Stimulated activated naive CD8-positive, alpha-beta T cell treated with anti-CD3 and anti-CD28 coated beads, Interleukin-15, amount 100 ng/mL, for 72 hours (primary cell): ENCODE results near the gene ATXN10.
"Not testable (repeated sequence)": the region's sequence is repeated elsewhere in the genome, so short reads cannot be mapped to it uniquely, and the experiment has no call there.

Experiments used
- ATAC-seq: fragments of 150-1000 bp; cut with Tn5 transposase; 2 replicates; pipeline ENCODE4 v1.10.0; 2021; ENCODE audit warnings: mild to moderate bottlenecking, moderate library complexity
- DNase-seq, 2 donors: peaks; one replicate each; pipeline ENCODE4 v3.0.0; 2021 to 2022
- H3K27ac Mint-ChIP-seq, 2 donors: one replicate each; pipeline ENCODE4 v1.8.0; 2022; ENCODE audit warnings: mild to moderate bottlenecking in 2 of 2, mixed read lengths in 2 of 2, moderate library complexity in 2 of 2
- H3K27me3 Mint-ChIP-seq: one replicate; pipeline ENCODE4 v1.8.0; 2022; ENCODE audit warnings: mixed read lengths
- H3K4me1 Mint-ChIP-seq: one replicate; pipeline ENCODE4 v1.8.0; 2022; ENCODE audit warnings: mild to moderate bottlenecking, mixed read lengths
- H3K4me3 Mint-ChIP-seq, 2 donors: one replicate each; pipeline ENCODE4 v1.8.0; 2022; ENCODE audit warnings: mild to moderate bottlenecking in 2 of 2, mixed read lengths in 2 of 2, moderate library complexity in 1 of 2
- H3K9me3 Mint-ChIP-seq, 2 donors: one replicate each; pipeline ENCODE4 v1.8.0; 2022; ENCODE audit warnings: mixed read lengths in 2 of 2

Gene ATXN10

DNA sequence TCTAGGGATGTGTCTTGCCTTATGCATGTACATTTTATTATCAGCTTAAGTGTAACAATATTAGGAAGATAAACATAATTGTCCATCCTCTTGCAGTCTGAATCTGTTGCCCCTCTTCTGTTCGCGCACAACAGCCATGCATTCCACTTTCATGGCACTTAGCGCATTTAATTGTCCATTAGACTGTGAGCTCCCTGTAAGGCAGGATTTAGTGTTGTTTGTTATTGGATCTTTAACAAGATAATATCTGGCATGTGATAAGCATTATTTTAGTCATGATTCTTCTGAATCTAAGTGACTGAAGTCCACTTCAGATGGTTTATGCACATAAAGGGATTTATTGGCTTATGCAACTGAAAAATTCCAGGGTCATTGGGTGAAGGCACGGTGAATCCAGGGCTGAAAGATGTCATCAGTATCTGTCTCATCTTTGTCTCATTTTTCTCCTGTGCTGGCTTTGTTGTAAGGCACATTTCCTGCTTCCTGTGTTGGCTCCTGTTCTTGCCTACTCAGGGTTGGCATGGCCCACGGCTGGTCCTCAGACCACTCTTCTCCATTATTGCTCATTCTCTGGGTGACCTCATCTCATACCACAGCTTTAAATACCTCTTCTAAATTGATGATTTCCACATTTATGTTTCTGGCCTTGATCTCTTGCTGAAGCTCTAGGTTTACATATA lies 37.6 kb downstream of the ATXN10 start:
- Mint-ChIP-seq H3K27me3 (no peaks in the 10 kb centered on the region), H3K4me3 (no peak overlapping the region), H3K27ac (peak overlapping the region in 1 of 2 donors; percentile 83), H3K9me3 (no peaks in the 10 kb centered on the region), H3K4me1 (peaks cover 19% of the 10 kb centered on the region)
- peak; percentile 64 for ATAC-seq
- DNase-seq = no peak

DNA sequence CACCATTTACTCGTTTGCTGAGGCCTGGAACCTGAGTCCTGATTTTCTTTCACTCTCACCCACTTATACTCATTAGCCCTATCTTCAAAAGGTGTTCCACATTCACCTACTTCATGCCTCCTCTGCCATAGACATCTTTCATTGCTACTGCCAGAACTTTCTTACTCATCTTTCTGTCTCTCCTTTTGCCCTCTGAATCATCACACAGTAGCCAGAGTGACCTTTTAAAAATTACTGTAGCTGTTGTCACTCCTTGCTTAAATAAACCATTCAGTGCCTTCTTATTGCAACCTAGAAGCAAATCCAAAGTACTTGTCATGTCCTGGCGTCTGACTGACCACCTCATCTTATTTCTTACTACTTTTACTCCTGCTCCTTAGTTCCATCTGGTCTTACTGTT lies 38.2 kb downstream of the ATXN10 start:
- no peaks in the 10 kb centered on the region for H3K27me3 Mint-ChIP-seq
- peaks cover 19% of the 10 kb centered on the region for H3K4me1 Mint-ChIP-seq
- no peak overlapping the region for H3K4me3 Mint-ChIP-seq
- DNase-seq (no peak), ATAC-seq (no peak)
- peak overlapping the region in 1 of 2 donors; percentile 0 for H3K27ac Mint-ChIP-seq
- H3K9me3 Mint-ChIP-seq = no peaks in the 10 kb centered on the region

DNA sequence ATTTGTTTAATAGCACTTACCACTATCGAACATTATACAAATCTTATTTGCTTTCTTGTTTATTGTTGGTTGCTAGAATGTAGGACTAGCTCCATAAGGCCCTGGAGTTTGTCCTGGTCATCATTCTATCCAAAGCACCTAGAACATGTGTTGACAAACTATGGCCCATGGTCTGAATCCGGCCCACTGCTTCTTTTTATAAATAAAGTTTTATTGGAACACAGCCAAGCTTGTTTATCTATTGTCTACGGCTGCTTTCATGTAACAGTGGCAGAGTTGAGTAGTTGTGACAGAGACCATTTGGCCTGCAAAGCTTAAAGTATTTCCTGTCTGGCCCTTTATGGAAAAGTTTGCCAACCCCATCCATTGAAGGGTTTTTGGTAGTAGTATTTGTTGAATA lies 38.8 kb downstream of the ATXN10 start:
- Mint-ChIP-seq H3K9me3 (no peaks in the 10 kb centered on the region), H3K4me3 (no peak overlapping the region), H3K27ac (no peak overlapping the region), H3K4me1 (peaks cover 19% of the 10 kb centered on the region), H3K27me3 (no peaks in the 10 kb centered on the region)
- DNase-seq = no peak
- no peak for ATAC-seq

DNA sequence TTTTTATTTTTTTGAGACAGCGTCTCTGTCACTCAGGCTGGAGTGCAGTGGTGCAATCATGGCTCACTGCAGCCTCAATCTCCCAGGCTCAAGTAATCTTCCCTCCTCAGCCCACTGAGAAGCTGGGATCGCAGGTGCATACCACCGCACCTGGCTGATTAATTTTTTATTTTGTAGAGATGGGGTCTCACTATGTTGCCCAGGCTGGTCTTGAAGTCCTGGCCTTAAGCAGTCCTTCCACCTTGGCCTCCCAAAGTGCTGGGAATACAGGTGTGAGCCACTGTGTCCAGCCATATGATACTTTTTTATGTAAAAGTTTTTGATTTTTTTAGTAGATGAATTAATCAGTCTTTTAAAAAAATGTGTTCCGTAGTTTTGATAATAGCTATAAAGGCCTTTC lies 42.8 kb downstream of the ATXN10 start:
- not testable (repeated sequence) for ATAC-seq, H3K9me3 Mint-ChIP-seq, DNase-seq, H3K4me3 Mint-ChIP-seq, H3K27me3 Mint-ChIP-seq, H3K27ac Mint-ChIP-seq, H3K4me1 Mint-ChIP-seq

DNA sequence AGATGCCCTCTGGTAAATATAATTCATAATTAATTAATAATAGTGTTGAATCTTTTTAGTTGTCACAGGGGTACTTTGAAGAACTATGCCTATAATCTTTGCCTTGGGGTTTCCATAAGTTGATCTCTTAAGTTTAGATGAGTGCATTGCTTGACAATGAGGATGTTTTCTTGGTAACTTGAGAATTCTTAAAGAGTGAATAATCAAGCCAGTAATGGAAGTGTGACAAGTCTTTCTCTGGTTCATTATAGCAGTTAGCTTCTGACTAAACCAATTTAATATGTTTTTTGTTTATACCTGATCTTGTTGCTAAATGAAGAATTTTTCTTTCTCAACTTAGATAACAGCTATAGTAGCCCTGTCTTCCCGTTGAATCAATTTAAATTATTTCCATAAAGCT lies 46.2 kb downstream of the ATXN10 start:
- Mint-ChIP-seq H3K27me3 (no peaks in the 10 kb centered on the region), H3K4me3 (no peak overlapping the region), H3K27ac (no peak overlapping the region), H3K4me1 (peaks cover 5% of the 10 kb centered on the region), H3K9me3 (no peaks in the 10 kb centered on the region)
- no peak for DNase-seq
- no peak for ATAC-seq

DNA sequence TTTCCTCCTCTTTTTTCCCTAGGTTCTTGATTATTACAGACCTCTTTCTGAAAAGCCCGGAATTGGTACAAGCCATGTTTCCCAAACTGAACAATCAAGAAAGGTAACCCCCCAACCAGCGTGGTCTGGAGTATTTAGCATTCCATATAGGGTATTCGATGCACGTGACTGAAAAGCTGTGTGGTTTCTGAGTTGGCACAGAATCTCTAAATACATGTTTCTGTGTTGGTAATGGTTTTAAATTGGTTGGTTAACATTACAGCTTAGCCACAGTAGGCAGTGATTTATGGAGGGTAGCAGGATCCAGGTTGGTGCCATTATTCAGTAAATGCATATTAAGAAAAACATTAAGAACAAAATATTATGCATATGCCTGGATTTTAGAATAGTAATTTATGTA lies 46.8 kb downstream of the ATXN10 start:
- ATAC-seq (no peak), DNase-seq (no peak)
- Mint-ChIP-seq H3K27me3 (no peaks in the 10 kb centered on the region), H3K27ac (no peak overlapping the region), H3K4me1 (peaks cover 11% of the 10 kb centered on the region), H3K4me3 (no peak overlapping the region), H3K9me3 (no peaks in the 10 kb centered on the region)

DNA sequence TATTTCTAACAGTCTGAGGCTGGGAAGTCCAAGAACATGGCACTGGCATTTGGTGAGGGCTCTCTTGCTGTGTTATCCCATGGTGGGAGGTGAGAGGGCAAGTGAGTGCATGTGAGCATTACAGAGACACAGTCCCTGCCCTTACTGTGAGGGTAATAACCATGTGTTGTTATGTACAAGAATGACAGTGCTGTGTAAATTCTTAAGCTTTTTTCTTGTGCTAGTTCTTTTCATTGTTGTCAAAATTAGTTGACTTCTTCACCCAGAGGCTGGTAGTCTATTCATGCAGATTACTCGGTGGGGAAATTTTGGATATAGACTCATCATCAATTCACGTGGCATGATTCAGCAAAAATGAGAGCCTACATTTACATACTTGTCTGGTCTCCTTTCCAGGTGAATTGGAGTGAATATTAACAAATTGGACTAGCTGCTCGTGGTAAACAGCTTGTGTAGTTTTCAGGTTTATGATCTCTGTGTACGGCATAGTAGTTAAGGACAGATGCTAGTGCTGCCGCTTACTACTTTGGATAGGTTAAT lies 49.3 kb downstream of the ATXN10 start:
- H3K27ac Mint-ChIP-seq = no peak overlapping the region

DNA sequence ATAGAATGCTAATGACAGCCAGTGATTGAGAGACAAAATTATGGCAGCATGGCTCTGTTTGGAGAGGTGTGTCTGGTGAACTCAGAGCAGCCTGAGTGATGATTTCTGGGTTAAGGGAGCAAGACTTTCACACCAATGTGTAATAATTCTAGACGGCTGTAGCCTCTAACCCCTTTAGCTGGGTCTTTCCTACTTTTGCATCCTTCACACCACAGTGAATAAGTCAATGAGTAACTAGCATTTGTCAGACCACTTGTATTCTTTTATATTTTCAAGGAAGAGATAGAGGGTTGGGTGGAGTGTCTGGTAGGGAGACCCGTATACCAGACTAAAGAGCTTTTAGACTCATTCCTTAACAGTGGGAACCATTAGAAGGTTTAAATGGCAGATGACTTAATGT lies 50.4 kb downstream of the ATXN10 start:
- peaks cover 42% of the 10 kb centered on the region for H3K4me1 Mint-ChIP-seq
- no peaks in the 10 kb centered on the region for H3K9me3 Mint-ChIP-seq
- ATAC-seq (no peak), DNase-seq (no peak)
- H3K4me3 Mint-ChIP-seq = no peak overlapping the region
- no peaks in the 10 kb centered on the region for H3K27me3 Mint-ChIP-seq
- peak overlapping the region in 1 of 2 donors; percentile 43 for H3K27ac Mint-ChIP-seq

More for the DNA sequence above, 49.3 kb downstream of the ATXN10 start:
- Mint-ChIP-seq H3K9me3 (no peaks in the 10 kb centered on the region), H3K4me1 (peaks cover 32% of the 10 kb centered on the region), H3K27me3 (no peaks in the 10 kb centered on the region), H3K4me3 (no peak overlapping the region)
- ATAC-seq (no peak), DNase-seq (no peak)

DNA sequence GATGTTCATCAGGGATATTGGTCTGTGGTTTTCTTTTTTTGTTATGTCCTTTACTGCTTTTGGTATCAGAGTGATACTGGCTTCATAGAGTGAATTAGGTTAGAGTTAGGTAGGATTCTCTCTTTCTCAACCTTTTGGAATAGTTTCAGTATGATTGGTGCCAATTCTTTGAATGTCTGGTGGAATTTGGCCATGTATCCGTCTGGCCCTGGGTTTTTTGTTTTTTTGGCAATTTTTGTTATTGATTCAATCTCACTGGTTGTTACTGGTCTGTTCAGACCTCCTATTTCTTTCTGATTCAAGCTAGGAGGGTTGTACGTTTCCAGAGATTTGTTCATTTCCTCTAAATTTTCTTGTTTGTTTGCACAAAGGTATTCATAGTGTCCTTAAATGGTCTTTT lies 54.4 kb downstream of the ATXN10 start:
- Mint-ChIP-seq H3K9me3 (no peaks in the 10 kb centered on the region), H3K4me1 (peaks cover 52% of the 10 kb centered on the region), H3K27ac (no peak overlapping the region), H3K4me3 (no peak overlapping the region), H3K27me3 (no peaks in the 10 kb centered on the region)
- DNase-seq = no peak
- ATAC-seq = no peak

DNA sequence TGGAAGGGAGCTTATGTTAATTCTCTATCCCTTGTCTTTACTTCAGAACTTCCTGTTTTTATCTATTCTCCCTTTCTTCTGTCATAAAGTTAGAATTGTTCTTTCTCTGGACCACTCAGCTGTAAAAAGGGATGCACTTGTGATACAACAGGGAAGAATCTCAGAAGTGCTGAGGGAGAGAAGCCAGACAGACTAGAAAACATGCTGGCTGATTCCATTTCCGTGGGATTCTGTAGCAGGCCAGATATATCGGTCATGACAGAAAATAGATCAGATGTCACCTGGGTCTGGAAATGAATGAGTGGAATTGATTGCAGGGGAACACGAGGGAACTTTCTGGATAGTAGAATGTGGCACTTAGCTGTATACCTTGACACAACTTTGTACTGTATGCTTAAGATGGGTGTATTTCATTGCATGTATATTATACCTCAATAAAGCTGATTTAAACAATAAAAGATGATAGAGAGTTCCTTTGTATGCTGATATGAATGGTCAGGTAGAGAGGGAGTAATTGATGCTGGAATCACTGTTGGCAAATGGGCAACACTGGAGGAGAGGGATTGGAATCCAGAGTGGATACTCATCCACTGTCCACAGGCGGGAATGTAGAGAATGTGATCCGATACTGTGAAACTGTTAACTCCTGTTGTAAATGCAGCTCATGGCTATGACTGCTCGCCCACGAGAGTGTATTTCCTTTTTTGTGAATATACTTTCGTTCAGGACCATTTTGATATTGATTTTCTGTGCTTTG lies 59.6 kb downstream of the ATXN10 start:
- Mint-ChIP-seq H3K9me3 (no peaks in the 10 kb centered on the region), H3K27ac (no peak overlapping the region), H3K27me3 (no peaks in the 10 kb centered on the region), H3K4me1 (peaks cover 17% of the 10 kb centered on the region), H3K4me3 (no peak overlapping the region)
- no peak for DNase-seq
- ATAC-seq = no peak

DNA sequence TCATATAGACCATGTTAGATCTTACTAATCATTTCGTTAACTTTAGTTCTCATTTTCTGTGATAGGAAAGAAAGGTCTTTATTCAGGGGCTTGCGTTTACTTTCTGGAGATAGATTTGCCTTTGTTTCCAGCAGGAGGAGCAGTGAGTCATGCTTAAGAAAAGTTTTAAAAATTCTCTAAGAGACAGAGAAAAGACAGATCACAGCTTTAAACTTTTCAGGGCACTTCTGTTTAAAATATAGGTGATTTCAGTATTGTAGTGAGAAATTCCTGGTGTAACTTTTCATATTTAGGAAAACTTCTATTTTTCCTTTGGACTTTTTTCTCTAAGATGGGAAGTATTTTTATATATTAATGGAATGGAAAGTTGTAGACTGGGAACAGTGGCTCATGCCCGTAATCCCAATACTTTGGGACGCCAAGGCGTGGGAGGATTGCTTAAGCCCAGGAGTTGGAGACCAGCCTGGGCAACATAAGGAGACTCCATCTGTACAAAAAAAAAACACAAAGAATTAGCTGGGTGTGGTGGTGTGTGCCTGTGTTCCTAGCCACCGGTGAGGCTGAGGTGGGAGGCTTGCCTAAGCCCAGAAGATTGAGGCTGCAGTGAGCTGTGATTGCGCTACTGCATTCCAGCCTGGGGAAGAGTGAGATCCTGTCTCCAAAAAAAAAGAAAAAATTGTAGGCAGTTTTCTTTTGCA lies 60.3 kb downstream of the ATXN10 start:
- Mint-ChIP-seq H3K27ac (no peak overlapping the region), H3K27me3 (no peaks in the 10 kb centered on the region), H3K4me1 (peaks cover 11% of the 10 kb centered on the region), H3K9me3 (no peaks in the 10 kb centered on the region), H3K4me3 (no peak overlapping the region)
- DNase-seq = no peak
- ATAC-seq = no peak

DNA sequence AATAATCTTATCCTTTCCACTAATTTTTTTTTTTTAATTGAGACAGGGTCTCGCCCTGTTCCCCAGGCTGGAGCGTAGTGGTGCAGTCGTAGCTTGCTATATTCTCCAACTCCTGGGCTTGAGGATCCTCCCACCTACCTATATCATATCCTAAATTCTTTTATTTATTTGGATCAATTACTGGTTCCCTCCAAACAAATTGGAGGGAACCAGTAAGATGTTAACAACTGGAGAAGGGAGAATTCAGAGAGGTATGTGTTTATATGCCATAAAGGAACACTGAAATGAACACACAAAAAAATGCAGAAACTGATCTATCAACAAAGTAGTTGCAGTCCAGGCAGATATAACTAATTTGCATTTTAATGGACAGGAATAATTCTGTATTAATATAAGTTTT lies 63.6 kb downstream of the ATXN10 start:
- no peak overlapping the region for H3K4me3 Mint-ChIP-seq
- no peaks in the 10 kb centered on the region for H3K9me3 Mint-ChIP-seq
- peaks cover 7% of the 10 kb centered on the region for H3K4me1 Mint-ChIP-seq
- H3K27ac Mint-ChIP-seq = no peak overlapping the region
- H3K27me3 Mint-ChIP-seq = no peaks in the 10 kb centered on the region
- DNase-seq (no peak), ATAC-seq (no peak)

DNA sequence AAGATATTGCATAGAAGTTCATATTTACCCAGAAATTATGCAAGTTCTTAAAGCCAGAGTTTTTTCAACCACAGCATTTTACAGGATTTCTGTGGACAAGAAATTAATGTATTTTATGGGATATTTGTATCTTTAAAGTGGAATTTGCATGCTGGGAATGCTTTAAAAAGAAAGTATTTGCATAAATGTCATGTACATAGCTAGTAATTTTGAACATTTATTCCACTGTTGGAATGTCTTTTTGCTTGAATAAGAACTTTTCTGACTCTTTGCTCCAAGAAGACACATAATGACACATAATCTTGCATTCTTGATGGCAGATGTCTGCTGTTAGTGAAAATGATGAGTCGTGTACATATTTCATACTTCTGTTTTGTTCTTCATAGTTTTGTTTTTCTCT lies 66.6 kb downstream of the ATXN10 start:
- no peak for DNase-seq
- Mint-ChIP-seq H3K27me3 (no peaks in the 10 kb centered on the region), H3K27ac (no peak overlapping the region), H3K4me3 (no peak overlapping the region), H3K4me1 (peaks cover 7% of the 10 kb centered on the region), H3K9me3 (no peaks in the 10 kb centered on the region)
- no peak for ATAC-seq

DNA sequence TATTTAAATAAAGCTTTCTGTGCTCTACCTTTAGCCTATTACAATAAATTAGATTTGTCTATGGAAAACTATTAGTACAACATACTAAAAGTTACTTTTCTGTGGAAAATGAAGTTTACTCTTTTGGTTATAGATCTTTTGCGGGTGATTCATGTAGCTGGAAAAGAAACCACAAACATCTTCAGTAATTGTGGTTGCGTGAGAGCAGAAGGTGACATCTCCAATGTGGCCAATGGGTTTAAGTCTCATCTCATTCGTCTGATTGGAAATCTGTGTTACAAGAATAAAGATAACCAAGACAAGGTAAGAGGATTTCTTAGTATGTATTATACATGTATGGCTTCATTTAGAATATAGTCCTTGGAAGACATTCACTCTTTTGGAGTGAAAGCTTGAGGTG lies 68.6 kb downstream of the ATXN10 start:
- no peak for ATAC-seq
- Mint-ChIP-seq H3K27ac (no peak overlapping the region), H3K9me3 (no peaks in the 10 kb centered on the region), H3K4me1 (peaks cover 7% of the 10 kb centered on the region), H3K27me3 (no peaks in the 10 kb centered on the region), H3K4me3 (no peak overlapping the region)
- no peak for DNase-seq

DNA sequence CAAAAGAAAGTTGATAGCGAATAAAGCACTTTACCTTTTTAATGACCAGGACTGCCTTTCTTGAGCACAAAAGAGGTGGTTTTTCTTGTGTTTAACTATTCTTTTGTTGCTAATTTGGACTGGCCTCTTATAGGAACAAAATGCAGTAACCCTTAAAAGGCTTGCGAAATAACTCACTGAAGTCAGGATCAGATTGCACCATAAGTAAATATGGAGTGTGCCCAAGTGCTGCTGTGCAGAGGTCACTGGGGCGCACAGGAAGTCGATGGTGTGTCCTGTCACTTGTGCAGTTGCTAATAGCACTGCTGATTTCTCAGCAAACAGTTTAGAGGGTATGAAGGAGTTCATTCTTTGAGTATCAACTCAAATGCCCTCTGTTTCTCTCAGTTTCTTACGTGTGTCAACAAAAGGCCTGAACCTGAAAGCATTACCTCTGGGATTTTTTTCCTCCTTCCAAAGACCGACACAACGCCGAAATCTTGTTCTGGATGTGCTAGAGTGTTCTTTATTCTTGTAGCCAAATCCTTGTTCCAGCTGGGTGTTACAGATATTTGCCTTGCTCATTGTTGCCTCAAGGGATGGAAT lies 71.3 kb downstream of the ATXN10 start:
- Mint-ChIP-seq H3K9me3 (no peaks in the 10 kb centered on the region), H3K4me1 (peaks cover 7% of the 10 kb centered on the region), H3K27me3 (no peaks in the 10 kb centered on the region), H3K27ac (no peak overlapping the region), H3K4me3 (no peak overlapping the region)
- no peak for ATAC-seq
- DNase-seq = no peak

DNA sequence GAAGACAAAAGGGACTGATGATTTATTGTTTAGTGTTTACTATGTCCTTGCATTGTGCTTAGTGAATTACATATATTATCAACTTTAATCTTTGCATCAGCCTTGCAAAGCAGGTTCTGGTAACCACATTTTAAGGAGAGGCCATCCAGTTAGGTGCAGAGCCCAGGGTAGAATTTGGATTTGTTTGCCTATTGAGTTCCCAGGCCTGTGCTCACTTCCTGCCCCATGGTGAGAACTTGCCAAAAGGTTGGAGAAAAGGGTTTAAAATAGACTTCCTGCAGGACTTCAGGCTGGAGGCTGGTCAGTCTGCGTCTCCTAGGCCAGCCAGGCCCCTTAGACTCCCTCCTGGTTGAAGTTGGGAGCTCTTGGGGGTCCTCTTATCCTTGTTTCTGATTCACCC lies 72.1 kb downstream of the ATXN10 start:
- Mint-ChIP-seq H3K27me3 (no peaks in the 10 kb centered on the region), H3K27ac (peak overlapping the region in 1 of 2 donors; percentile 43), H3K4me3 (no peak overlapping the region), H3K4me1 (peaks cover 7% of the 10 kb centered on the region), H3K9me3 (no peaks in the 10 kb centered on the region)
- no peak for ATAC-seq
- DNase-seq = no peak
